Tibial nerve (tissue), 4 donors: ENCODE data around the gene TMX3.

ENCODE experiments used
- EP300 ChIP-seq, 2 donors: sonication (generic); formaldehyde crosslinking; IDR thresholded peaks; one replicate each; pipeline ENCODE4 v1.6.1; 2017; ENCODE audit warnings: antibody characterized with exemption in 2 of 2, mild to moderate bottlenecking in 1 of 2
- POLR2A ChIP-seq, 2 donors: fragments of 450-650 bp; IDR thresholded peaks; one replicate each; pipeline ENCODE4 v1.6.1; 2017; ENCODE audit warnings: antibody characterized with exemption in 2 of 2, mild to moderate bottlenecking in 2 of 2, moderate library complexity in 2 of 2
- TF ChIP-seq, protein P1 (sequence below), 5 experiments: fragments of 200-600 bp in 3 of 5; fragments of 450-650 bp in 2 of 5; sonication (generic) in 3 of 5; IDR thresholded peaks; one replicate each; pipeline ENCODE4 v1.5.1; 2016 to 2019; ENCODE audit warnings: antibody characterized with exemption in 5 of 5, mild to moderate bottlenecking in 3 of 5, moderate library complexity in 2 of 5

DNA sequence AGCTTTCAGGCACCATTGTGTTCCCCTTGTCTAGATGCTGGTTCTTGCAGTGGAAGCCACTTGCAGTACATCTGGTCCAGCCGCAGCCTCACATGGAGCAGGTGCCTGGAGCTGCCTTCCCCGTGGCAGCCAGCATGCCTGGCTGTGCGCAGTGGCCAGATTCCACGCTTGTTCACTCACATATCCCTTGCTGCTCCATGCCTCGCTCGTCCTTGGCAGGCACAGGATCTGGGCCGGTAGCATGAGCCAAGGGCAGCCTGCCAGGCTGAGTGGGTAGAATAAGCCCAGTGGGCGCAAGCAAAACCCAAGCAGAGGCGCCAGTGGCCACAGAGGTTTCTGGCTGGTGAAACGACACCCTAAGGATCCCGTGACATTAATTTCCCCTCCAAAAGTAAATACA lies 20.6 kb downstream of the TMX3 start:
- TF ChIP-seq, protein P1, sequence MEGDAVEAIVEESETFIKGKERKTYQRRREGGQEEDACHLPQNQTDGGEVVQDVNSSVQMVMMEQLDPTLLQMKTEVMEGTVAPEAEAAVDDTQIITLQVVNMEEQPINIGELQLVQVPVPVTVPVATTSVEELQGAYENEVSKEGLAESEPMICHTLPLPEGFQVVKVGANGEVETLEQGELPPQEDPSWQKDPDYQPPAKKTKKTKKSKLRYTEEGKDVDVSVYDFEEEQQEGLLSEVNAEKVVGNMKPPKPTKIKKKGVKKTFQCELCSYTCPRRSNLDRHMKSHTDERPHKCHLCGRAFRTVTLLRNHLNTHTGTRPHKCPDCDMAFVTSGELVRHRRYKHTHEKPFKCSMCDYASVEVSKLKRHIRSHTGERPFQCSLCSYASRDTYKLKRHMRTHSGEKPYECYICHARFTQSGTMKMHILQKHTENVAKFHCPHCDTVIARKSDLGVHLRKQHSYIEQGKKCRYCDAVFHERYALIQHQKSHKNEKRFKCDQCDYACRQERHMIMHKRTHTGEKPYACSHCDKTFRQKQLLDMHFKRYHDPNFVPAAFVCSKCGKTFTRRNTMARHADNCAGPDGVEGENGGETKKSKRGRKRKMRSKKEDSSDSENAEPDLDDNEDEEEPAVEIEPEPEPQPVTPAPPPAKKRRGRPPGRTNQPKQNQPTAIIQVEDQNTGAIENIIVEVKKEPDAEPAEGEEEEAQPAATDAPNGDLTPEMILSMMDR (IDR thresholded peaks at IDR 0.05), result no peak
- TF ChIP-seq EP300 (IDR thresholded peaks at IDR 0.05), result no peak
- no peak for TF ChIP-seq POLR2A (IDR thresholded peaks at IDR 0.05)
